Common myeloid progenitor, CD34-positive (primary cell): ENCODE results near the gene TNS1.

Experiments
- CTCF ChIA-PET: fragments of 350-600 bp; sonication (Branson Sonifier 250); formaldehyde crosslinking; loops from one replicate; lab custom pipeline; 2021; ENCODE audit warnings: antibody characterized with exemption; lab: Charles Lee
- POLR2A ChIA-PET: fragments of 350-600 bp; sonication (Branson Sonifier 250); formaldehyde crosslinking; loops from one replicate; lab custom pipeline; 2021; ENCODE audit warnings: antibody characterized with exemption; lab: Charles Lee
- DNase-seq, 3 donors: peaks; one replicate each; pipeline versions ENCODE4 v3.0.0 to v3.0.0-alpha.2; 2013
- H3K27ac ChIP-seq, 2 experiments: 1 replicate in 1 of 2; 2 replicates in 1 of 2; pipeline ENCODE4 v1.7.0; 2013; ENCODE audit warnings: inconsistent platforms in 2 of 2, low read length in 2 of 2, mild to moderate bottlenecking in 2 of 2, low read depth in 1 of 2, moderate library complexity in 1 of 2; ENCODE audit not compliant: severe bottlenecking in 2 of 2, insufficient read depth in 1 of 2, poor library complexity in 1 of 2
- H3K27me3 ChIP-seq, 5 experiments: replicated peaks in 2 of 5; 1 replicate in 3 of 5; 2 replicates in 2 of 5; pipeline versions ENCODE4 v1.6.1 to v1.7.0; 2013; ENCODE audit warnings: low read length in 4 of 5, mild to moderate bottlenecking in 2 of 5, moderate library complexity in 2 of 5, inconsistent platforms in 1 of 5; ENCODE audit not compliant: insufficient read depth in 5 of 5, control insufficient read depth in 4 of 5
- H3K36me3 ChIP-seq, 4 experiments: 1 replicate in 2 of 4; 2 replicates in 2 of 4; pipeline versions ENCODE4 v1.6.1 to v1.7.0; 2013; ENCODE audit warnings: low read length in 3 of 4, control low read depth in 1 of 4, mild to moderate bottlenecking in 1 of 4; ENCODE audit not compliant: control insufficient read depth in 4 of 4, insufficient read depth in 4 of 4
- H3K4me1 ChIP-seq, 4 experiments: 1 replicate in 3 of 4; 2 replicates in 1 of 4; pipeline versions ENCODE4 v1.6.1 to v1.7.1; 2013; ENCODE audit warnings: low read length in 3 of 4, mild to moderate bottlenecking in 3 of 4, control low read depth in 1 of 4, inconsistent platforms in 1 of 4, moderate library complexity in 1 of 4; ENCODE audit not compliant: control insufficient read depth in 4 of 4, insufficient read depth in 4 of 4; ENCODE audit errors: control extremely low read depth in 1 of 4
- H3K4me3 ChIP-seq, 7 experiments: 1 replicate in 4 of 7; 2 replicates in 3 of 7; pipeline versions ENCODE4 v1.5.1 to v1.7.0; 2013; ENCODE audit warnings: mild to moderate bottlenecking in 7 of 7, low read length in 6 of 7, moderate library complexity in 6 of 7, inconsistent platforms in 2 of 7, low read depth in 2 of 7, control low read depth in 1 of 7; ENCODE audit not compliant: insufficient read depth in 4 of 7, control insufficient read depth in 1 of 7; ENCODE audit errors: extremely low read depth in 1 of 7
- H3K9me3 ChIP-seq, 5 experiments: 1 replicate in 4 of 5; 2 replicates in 1 of 5; pipeline versions ENCODE4 v1.6.1 to v1.7.1; 2013; ENCODE audit warnings: low read length in 4 of 5, mild to moderate bottlenecking in 2 of 5, inconsistent platforms in 1 of 5, low read depth in 1 of 5, moderate library complexity in 1 of 5; ENCODE audit not compliant: control insufficient read depth in 4 of 5, insufficient read depth in 2 of 5; ENCODE audit errors: control extremely low read depth in 1 of 5
- WGBS: methylation state at CpG from one replicate; pipeline ENCODE4 v1.1.5; 2013; ENCODE audit not compliant: insufficient coverage; 5-methylcytosine and 5-hydroxymethylcytosine counted together

TNS1 gene

DNA sequence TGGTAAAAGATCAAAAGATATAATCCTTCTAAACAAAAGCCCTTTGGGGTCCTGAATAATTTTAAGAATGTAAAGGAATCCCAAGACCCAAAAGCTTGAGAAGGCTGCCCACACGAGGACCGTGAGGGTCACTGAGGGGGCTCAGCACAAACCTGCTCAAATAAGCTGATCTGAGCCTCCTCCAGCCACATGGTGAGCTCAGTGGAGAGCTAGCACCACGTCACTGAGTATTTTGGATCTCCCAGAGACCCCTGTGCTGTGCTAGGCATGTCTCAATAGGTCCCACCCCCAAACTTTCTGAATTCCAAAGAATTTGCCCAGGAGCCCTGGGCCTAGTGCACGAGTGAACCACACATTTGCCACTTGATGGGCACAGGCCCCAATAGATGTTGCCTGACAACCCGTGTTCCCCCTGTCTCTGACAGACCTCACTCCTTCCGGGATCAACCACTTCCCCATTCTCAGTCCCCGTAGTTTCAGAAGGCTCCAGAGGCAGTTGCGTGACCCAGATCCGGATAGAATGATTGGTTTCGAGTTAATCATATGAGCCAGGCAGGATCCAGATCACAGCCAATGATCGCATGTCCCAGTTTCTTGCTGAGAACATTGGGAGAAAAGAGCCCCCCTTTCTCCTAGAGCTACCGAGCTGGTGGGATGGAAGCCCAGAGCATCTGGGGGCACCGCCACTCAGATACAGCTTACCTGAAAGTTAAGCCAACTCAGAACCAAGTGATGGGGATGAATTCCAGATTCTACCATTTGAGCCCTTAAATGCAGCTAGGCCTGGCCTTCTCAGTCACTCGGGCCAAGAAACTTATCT lies 203.8 kb downstream of the TNS1 start:
- Histone ChIP-seq H3K36me3 (peaks cover 0 to 3% (median 1%) of the 10 kb centered on the region in 4 experiments), H3K27me3 (no peaks in the 10 kb centered on the region), H3K4me1 (peaks cover 0 to 39% (median 32%) of the 10 kb centered on the region in 4 experiments), H3K4me3 (no peak overlapping the region), H3K27ac (peak overlapping the region; percentile 20 to 64), H3K9me3 (no peaks in the 10 kb centered on the region)
- 20% methylated on average over 13 of the region's 14 CpGs for WGBS
- DNase-seq = peak; percentile 92 to 97 (median 96)
- POLR2A ChIA-PET = interaction anchor here (0.6 kb wide), 1 partner anchor 9 kb away, joined by 6 read pairs; no protein-coding TSS in a partner anchor
- CTCF ChIA-PET = interaction anchor here (0.6 to 19.4 kb wide), 6 partner anchors 10 to 239 kb away, joined by 3 to 157 read pairs (median 4); no protein-coding TSS in a partner anchor

DNA sequence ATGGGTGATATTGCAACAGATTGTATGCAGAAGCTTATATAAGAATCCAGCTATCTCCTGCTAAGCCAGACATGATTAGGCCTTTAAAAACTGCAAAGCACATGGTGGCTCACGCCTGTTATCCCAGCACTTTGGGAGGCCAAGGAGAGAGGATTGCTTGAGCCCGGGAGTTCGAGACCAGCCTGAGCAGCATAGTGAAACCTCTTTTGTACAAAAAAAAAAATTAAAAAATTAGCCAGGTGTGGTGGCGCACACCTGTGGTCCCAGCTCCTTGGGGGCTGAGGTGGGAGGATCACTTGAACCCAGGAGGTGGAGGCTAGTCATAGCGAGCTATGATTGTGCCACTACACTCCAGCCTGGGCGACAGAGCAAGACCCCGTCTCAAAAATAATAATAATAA lies 204.6 kb downstream of the TNS1 start:
- no peak overlapping the region for H3K27ac ChIP-seq
- CTCF ChIA-PET = interaction anchor here (0.6 to 19.4 kb wide), 8 partner anchors 9 to 210 kb away, joined by 3 to 157 read pairs (median 4); no protein-coding TSS in a partner anchor

DNA sequence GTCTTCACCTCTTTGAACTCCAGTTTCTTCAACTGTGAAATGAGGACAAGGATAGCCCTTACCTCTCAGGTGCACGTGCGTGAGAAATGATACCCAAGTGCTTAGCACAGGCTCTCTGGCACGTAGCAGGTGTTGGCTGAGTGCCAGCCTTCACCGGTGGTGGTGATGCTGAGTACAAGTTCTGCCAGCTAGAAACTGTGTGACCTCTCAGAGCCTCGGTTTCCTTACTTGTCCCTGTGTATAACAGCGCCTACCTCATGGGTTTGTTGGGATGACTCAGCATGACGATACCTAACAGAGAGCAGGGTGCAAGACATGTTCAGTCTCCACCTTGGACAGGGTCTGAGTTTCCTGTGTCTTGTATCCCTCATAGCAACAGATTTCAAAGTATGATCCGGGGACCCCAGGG lies 205.1 kb downstream of the TNS1 start:
- Histone ChIP-seq H3K36me3 (no peaks in the 10 kb centered on the region), H3K4me3 (no peak overlapping the region), H3K27me3 (no peaks in the 10 kb centered on the region), H3K27ac (no peak overlapping the region), H3K4me1 (peaks cover 0 to 39% (median 32%) of the 10 kb centered on the region in 4 experiments), H3K9me3 (no peaks in the 10 kb centered on the region)
- ChIA-PET POLR2A (interaction anchor here (0.5 to 1.0 kb wide), 3 partner anchors 11 to 1163 kb away, joined by 3 to 4 read pairs (median 3); no protein-coding TSS in a partner anchor), CTCF (interaction anchor here (0.9 to 19.4 kb wide), 6 partner anchors 9 to 210 kb away, joined by 3 to 157 read pairs (median 3); no protein-coding TSS in a partner anchor)
- WGBS = 83% methylated on average over 7 of the region's 8 CpGs
- peak in 2 of 3 donors; percentile 32 to 41 for DNase-seq

More for the DNA sequence above, 204.6 kb downstream of the TNS1 start:
- WGBS = 96% methylated on average over 4 of the region's 7 CpGs
- DNase-seq = no peak
- H3K36me3 ChIP-seq = no peaks in the 10 kb centered on the region
- no peaks in the 10 kb centered on the region for H3K27me3 ChIP-seq
- H3K4me1 ChIP-seq = peaks cover 0 to 39% (median 32%) of the 10 kb centered on the region in 4 experiments
- H3K9me3 ChIP-seq = no peaks in the 10 kb centered on the region
- POLR2A ChIA-PET = interaction anchor here (0.5 to 1.0 kb wide), 4 partner anchors 8 to 1163 kb away, joined by 3 to 6 read pairs (median 4); no protein-coding TSS in a partner anchor
- no peak overlapping the region for H3K4me3 ChIP-seq

DNA sequence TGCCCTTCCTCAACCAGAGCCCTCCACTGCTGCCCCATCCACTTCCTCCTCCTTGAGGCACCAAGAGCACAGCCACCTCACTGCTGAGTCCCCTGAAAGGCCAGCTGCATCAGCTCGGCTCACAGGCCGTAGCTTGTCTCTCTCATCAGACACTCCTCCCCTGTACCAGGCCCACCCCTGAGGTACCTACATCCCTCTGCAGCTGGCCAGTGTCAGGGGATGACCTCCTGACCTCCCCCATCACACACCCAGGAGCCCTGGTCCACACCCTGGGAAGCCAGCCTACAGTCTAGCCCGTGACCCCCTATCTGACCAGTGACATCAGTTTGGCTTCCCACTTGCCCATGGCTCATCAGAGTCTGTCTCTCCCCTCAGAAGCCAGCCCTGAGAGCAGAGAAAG lies 205.6 kb downstream of the TNS1 start:
- no peaks in the 10 kb centered on the region for H3K36me3 ChIP-seq
- no peak overlapping the region for H3K4me3 ChIP-seq
- POLR2A ChIA-PET = interaction anchor here (1.0 kb wide), 1 partner anchor 11 kb away, joined by 3 read pairs; no protein-coding TSS in a partner anchor
- CTCF ChIA-PET = interaction anchor here (0.9 to 19.4 kb wide), 6 partner anchors 8 to 211 kb away, joined by 3 to 157 read pairs (median 4); no protein-coding TSS in a partner anchor
- WGBS = 73% methylated on average over 2 of the region's 3 CpGs
- DNase-seq = peak in 2 of 3 donors; percentile 26 to 31
- no peaks in the 10 kb centered on the region for H3K27me3 ChIP-seq
- H3K9me3 ChIP-seq = no peaks in the 10 kb centered on the region
- no peak overlapping the region for H3K27ac ChIP-seq
- peaks cover 0 to 39% (median 32%) of the 10 kb centered on the region in 4 experiments for H3K4me1 ChIP-seq

DNA sequence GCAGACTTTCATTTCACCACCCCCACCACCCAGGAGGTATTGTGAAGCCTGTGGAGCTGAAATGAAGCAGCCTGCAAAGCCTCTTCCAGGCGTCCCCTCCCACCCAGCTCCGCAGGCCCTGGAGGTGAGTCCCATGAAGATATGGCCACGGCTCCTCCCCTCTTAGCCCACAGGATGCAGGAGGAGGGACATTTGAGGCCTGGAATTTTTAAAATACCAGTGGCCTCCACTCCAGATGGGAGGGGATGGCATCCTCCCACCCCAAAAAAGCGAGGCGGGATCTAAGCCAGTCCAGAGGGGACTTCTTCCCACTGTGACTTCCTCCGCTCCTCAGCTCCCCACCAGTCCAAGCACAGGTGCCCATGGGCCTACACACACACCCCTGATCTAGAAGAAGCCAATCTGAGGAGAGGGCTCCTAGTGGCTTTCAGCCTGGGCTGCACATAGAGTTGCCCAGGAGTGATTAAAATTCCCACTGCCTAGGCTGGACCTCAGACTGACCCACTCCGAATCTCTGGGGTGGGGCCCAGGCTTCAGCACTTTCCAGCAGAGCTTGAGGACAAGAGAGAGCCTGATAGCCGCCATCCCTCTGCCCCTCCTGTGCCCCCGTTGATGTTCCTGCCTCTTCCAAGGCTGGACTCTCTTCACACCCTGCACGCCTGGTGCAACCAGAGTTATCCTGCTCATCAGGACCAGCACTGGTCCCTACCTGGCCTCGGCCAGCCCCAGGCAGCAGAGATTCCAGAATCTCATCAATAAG lies 206.9 kb downstream of the TNS1 start:
- peaks cover 0 to 39% (median 32%) of the 10 kb centered on the region in 4 experiments for H3K4me1 ChIP-seq
- H3K4me3 ChIP-seq = no peak overlapping the region
- H3K27ac ChIP-seq = no peak overlapping the region
- no peaks in the 10 kb centered on the region for H3K9me3 ChIP-seq
- POLR2A ChIA-PET = no interaction called here
- CTCF ChIA-PET = interaction anchor here (0.5 to 19.4 kb wide), 4 partner anchors 7 to 198 kb away, joined by 3 to 157 read pairs (median 11); no protein-coding TSS in a partner anchor
- H3K36me3 ChIP-seq = no peaks in the 10 kb centered on the region
- WGBS = 95% methylated on average over 10 of the region's 11 CpGs
- H3K27me3 ChIP-seq = no peaks in the 10 kb centered on the region
- DNase-seq = no peak

DNA sequence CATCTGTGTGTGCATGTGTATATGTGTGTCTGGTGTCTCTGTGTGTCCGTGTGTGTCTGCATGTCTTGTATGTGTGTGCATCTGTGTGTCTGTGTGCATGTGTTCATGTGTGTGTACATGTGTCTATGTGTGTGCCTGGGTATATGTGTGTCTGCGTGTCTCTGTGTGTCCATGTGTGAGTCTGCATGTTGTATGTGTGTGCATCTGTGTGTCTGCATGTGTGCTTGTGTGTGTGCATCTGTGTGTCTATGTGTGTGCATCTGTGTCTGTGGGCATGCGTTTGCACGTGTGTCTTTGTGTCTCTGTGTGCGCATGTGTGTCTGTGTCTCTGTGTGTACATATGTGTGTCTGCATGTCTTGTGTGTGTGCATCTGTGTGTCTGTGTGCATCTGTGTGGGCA lies 207.7 kb downstream of the TNS1 start:
- no peaks in the 10 kb centered on the region for H3K27me3 ChIP-seq
- H3K27ac ChIP-seq = no peak overlapping the region
- CTCF ChIA-PET = interaction anchor here (1.2 to 19.4 kb wide), 3 partner anchors 6 to 15 kb away, joined by 3 to 157 read pairs (median 8); no protein-coding TSS in a partner anchor
- DNase-seq = no peak
- peaks cover 0 to 43% (median 34%) of the 10 kb centered on the region in 4 experiments for H3K4me1 ChIP-seq
- H3K36me3 ChIP-seq = no peaks in the 10 kb centered on the region
- H3K4me3 ChIP-seq = no peak overlapping the region
- POLR2A ChIA-PET = no interaction called here
- WGBS = 100% methylated on average over 2 of the region's 5 CpGs
- H3K9me3 ChIP-seq = no peaks in the 10 kb centered on the region
